Body of pancreas (tissue), 4 donors: Measurements from ENCODE around the gene GTPBP4. TPM values are rescaled to one million over a fixed set of nuclear protein-coding genes. Genes with fewer than 3 reads are reported as not detected.
"Not testable (repeated sequence)": the region's sequence is repeated elsewhere in the genome, so short reads cannot be mapped to it uniquely, and the experiment has no call there.

ENCODE experiments used
- ATAC-seq: fragments of 150-250 bp; one replicate; pipeline ENCODE4 v1.9.1; 2016
- DNase-seq, 4 donors: peaks; one replicate each; pipeline ENCODE4 v3.0.0-alpha.2; 2019
- H3K27ac ChIP-seq, 4 donors: fragments of 200-600 bp; sonication (generic); 1 replicate in 3 of 4; 2 replicates in 1 of 4; pipeline versions ENCODE4 v1.5.1 to v1.6.1; 2016 to 2019; ENCODE audit warnings: mild to moderate bottlenecking in 1 of 4, mixed read lengths in 1 of 4, moderate library complexity in 1 of 4
- H3K27me3 ChIP-seq, 2 donors: fragments of 200-600 bp; sonication (generic); one replicate each; pipeline ENCODE4 v1.6.0; 2016; ENCODE audit warnings: mild to moderate bottlenecking in 1 of 2
- H3K36me3 ChIP-seq, 2 donors: fragments of 200-600 bp; sonication (generic); replicated peaks in 1 of 2; 2 replicates each; pipeline ENCODE4 v1.5.1; 2016; ENCODE audit warnings: low read depth in 2 of 2; ENCODE audit not compliant: insufficient read depth in 1 of 2
- H3K4me1 ChIP-seq: fragments of 200-600 bp; sonication (generic); one replicate; pipeline ENCODE4 v1.6.0; 2016
- H3K4me3 ChIP-seq, 2 donors: fragments of 200-600 bp; sonication (generic); 1 replicate in 1 of 2; 2 replicates in 1 of 2; pipeline ENCODE4 v1.5.1; 2016 to 2019
- H3K9me3 ChIP-seq, 3 donors: fragments of 200-600 bp; sonication (generic); 1 replicate in 2 of 3; 2 replicates in 1 of 3; pipeline ENCODE4 v1.5.1; 2016
- POLR2A ChIP-seq, 3 donors: fragments of 450-650 bp; IDR thresholded peaks; one replicate each; pipeline ENCODE4 v1.6.1; 2016; ENCODE audit warnings: antibody characterized with exemption in 3 of 3, mild to moderate bottlenecking in 2 of 3
- WGBS, 2 donors: methylation state at CpG; one replicate each; pipeline ENCODE4 v1.1.5; 2017; 5-methylcytosine and 5-hydroxymethylcytosine counted together
- intact Hi-C: fragments of 100-400 bp; cut with DNase I; formaldehyde crosslinking; loops from one replicate; pipeline ENCODE4 v1.15.1; 2023
- total RNA-seq, 2 donors: library from RNA; depleted of rRNA; stranded (reverse); fragments of >200 nt; gene quantifications; one replicate each; pipeline ENCODE4 v1.1.0, GENCODE V29; 2016
- TF ChIP-seq, protein P1 (sequence below), 7 experiments: fragments of 450-650 bp in 4 of 7; fragments of 200-600 bp in 3 of 7; sonication (generic) in 3 of 7; IDR thresholded peaks; one replicate each; pipeline ENCODE4 v1.5.1; 2016 to 2019; ENCODE audit warnings: antibody characterized with exemption in 7 of 7

GTPBP4 gene
- total RNA-seq, 2 donors from 2014 or later: 8.3 to 20.4 TPM

DNA sequence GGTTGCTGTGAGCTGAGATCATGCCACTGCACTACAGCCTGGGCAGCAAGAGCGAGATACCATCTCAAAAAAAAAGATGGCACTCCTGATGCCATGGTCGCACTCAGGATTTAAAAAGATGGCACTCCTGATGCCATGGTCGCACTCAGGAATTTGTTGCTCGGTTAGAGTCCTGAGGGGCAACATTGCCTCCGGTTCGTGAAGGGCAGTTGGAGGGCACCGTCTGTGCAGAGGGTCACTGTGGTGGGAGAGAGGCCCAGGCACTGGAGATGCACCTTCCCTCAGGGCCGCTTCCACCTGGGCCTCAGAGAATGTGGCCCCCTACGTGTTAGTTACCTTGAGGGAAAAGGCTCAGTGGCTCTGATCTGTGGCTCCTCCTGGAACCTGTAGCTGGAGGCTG lies 18.3 kb downstream of the GTPBP4 start:
- Histone ChIP-seq H3K4me3 (no peak overlapping the region), H3K9me3 (no peaks in the 10 kb centered on the region), H3K4me1 (no peaks in the 10 kb centered on the region), H3K27ac (no peak overlapping the region), H3K36me3 (peaks cover 1 to 62% of the 10 kb centered on the region in 2 donors), H3K27me3 (no peaks in the 10 kb centered on the region)
- 99 to 100% methylated on average over 9 of the region's 9 CpGs for WGBS, 2 donors
- TF ChIP-seq POLR2A (IDR thresholded peaks at IDR 0.05): no peak
- TF ChIP-seq, protein P1, sequence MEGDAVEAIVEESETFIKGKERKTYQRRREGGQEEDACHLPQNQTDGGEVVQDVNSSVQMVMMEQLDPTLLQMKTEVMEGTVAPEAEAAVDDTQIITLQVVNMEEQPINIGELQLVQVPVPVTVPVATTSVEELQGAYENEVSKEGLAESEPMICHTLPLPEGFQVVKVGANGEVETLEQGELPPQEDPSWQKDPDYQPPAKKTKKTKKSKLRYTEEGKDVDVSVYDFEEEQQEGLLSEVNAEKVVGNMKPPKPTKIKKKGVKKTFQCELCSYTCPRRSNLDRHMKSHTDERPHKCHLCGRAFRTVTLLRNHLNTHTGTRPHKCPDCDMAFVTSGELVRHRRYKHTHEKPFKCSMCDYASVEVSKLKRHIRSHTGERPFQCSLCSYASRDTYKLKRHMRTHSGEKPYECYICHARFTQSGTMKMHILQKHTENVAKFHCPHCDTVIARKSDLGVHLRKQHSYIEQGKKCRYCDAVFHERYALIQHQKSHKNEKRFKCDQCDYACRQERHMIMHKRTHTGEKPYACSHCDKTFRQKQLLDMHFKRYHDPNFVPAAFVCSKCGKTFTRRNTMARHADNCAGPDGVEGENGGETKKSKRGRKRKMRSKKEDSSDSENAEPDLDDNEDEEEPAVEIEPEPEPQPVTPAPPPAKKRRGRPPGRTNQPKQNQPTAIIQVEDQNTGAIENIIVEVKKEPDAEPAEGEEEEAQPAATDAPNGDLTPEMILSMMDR (IDR thresholded peaks at IDR 0.05): no peak
- DNase-seq (no peak), ATAC-seq (no peak)
- intact Hi-C loops: no loop called here

DNA sequence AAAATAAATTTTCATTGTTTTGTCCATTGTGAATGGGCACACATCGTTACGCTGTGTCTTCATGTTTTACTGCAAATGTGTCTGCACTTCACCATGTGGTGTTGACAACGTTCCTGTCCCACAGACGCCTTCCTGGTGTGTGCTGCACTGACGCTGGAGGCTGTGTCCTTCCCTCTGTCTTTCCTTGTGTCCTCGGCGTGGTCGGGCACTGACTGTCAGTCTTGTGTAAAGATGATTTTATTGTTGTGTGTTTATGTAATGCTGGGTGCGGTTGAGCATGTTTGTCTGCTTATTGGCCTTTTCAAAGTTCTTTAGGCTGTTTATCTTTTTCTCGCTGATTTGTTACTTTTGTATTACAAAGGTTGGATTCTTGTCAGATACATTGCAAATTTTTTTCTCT lies 19.3 kb downstream of the GTPBP4 start:
- H3K4me3 ChIP-seq: no peak overlapping the region
- peaks cover 7 to 63% of the 10 kb centered on the region in 2 donors for H3K36me3 ChIP-seq
- intact Hi-C loops: no loop called here
- H3K9me3 ChIP-seq: no peaks in the 10 kb centered on the region
- DNase-seq (no peak), ATAC-seq (no peak)
- no peaks in the 10 kb centered on the region for H3K27me3 ChIP-seq
- WGBS, 2 donors: 86 to 90% methylated on average over 10 of the region's 10 CpGs
- TF ChIP-seq, protein P1 (IDR thresholded peaks at IDR 0.05): no peak
- no peak for TF ChIP-seq POLR2A (IDR thresholded peaks at IDR 0.05)
- no peaks in the 10 kb centered on the region for H3K4me1 ChIP-seq
- no peak overlapping the region for H3K27ac ChIP-seq

DNA sequence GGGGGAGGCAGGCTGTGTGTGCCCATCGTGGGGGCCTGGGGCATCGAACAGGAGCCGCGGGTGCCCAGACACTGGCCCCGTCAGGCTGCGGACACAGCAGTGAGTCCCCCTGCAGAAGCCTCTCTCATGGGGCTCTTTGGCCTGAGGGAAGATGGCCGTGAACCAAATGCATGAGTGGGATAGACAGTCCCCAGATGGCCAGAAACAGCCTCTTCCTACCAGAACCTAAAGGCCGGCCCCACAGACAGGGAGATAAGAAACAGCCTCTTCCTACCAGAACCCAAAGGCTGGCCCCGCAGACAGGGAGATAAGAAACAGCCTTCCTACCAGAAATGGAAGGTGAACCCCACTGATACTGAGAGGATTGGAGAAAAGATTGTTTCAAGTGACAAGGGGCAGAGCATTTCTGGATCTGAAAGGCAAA lies 20.8 kb downstream of the GTPBP4 start:
- DNase-seq: no peak
- Histone ChIP-seq H3K36me3 (peaks cover 13 to 66% of the 10 kb centered on the region in 2 donors), H3K4me1 (no peaks in the 10 kb centered on the region), H3K27ac (no peak overlapping the region), H3K27me3 (no peaks in the 10 kb centered on the region), H3K9me3 (no peaks in the 10 kb centered on the region), H3K4me3 (no peak overlapping the region)
- WGBS, 2 donors: 84 to 85% methylated on average over 4 to 9 of the region's 9 CpGs
- intact Hi-C loops: no loop called here
- no peak for ATAC-seq
- TF ChIP-seq, protein P1 (IDR thresholded peaks at IDR 0.05): no peak
- TF ChIP-seq POLR2A (IDR thresholded peaks at IDR 0.05): no peak

DNA sequence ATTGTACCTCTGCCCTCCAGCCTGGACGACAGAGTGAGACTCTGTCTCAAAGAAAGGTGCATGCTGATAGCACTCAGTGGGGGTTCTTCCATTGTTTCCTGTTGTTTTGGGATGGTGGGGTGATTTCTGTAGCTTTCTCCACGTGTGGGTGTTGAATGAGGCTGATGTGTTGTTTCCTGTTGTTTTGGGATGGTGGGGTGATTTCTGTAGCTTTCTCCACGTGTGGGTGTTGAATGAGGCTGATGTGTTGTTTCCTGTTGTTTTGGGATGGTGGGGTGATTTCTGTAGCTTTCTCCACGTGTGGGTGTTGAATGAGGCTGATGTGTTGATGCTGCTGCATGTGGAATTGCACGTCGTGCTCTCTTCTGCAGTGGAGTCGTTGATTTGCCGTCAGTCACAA lies 21.7 kb downstream of the GTPBP4 start:
- DNase-seq, H3K4me1 ChIP-seq, ATAC-seq, intact Hi-C loops, H3K9me3 ChIP-seq, H3K27ac ChIP-seq, H3K27me3 ChIP-seq, H3K4me3 ChIP-seq: not testable (repeated sequence)
- 67 to 76% methylated on average over 8 of the region's 8 CpGs for WGBS, 2 donors
- peaks cover 13 to 59% of the 10 kb centered on the region in 2 donors for H3K36me3 ChIP-seq

DNA sequence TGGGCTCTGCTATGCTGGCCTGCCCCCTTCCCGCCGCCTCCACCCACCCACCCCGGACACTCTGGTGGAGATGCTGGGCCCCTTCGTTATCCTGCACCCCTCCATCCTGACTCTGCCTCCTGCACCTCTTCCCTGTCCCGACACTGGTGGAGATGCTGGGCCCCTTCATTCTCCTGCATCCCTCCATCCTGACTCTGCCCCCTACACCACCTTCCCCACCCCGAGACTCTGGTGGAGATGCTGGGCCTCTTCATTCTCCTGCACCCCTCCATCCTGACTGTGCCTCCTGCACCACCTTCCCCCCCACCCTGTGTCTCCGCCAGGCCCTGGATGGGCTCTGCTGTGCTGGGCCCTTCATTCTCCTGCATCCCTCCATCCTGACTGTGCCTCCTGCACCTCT lies 22.5 kb downstream of the GTPBP4 start:
- no peaks in the 10 kb centered on the region for H3K9me3 ChIP-seq
- no peak overlapping the region for H3K4me3 ChIP-seq
- intact Hi-C loops: no loop called here
- no peak for DNase-seq
- no peak for ATAC-seq
- peaks cover 13 to 58% of the 10 kb centered on the region in 2 donors for H3K36me3 ChIP-seq
- WGBS, 2 donors: 94 to 98% methylated on average over 7 of the region's 7 CpGs
- H3K27me3 ChIP-seq: no peaks in the 10 kb centered on the region
- TF ChIP-seq POLR2A (IDR thresholded peaks at IDR 0.05): no peak
- TF ChIP-seq, protein P1 (IDR thresholded peaks at IDR 0.05): no peak
- no peak overlapping the region for H3K27ac ChIP-seq
- no peaks in the 10 kb centered on the region for H3K4me1 ChIP-seq
